ENCODE data around the gene PTPRD. TPM values are rescaled to one million over a fixed set of nuclear protein-coding genes. Genes with fewer than 3 reads are reported as not detected.
A peak's percentile ranks its signal among the peaks of the same experiment; 100 is the strongest.

PTPRD gene
- total RNA-seq, 1 donor from 2014 or later: 6.9 TPM

DNA sequence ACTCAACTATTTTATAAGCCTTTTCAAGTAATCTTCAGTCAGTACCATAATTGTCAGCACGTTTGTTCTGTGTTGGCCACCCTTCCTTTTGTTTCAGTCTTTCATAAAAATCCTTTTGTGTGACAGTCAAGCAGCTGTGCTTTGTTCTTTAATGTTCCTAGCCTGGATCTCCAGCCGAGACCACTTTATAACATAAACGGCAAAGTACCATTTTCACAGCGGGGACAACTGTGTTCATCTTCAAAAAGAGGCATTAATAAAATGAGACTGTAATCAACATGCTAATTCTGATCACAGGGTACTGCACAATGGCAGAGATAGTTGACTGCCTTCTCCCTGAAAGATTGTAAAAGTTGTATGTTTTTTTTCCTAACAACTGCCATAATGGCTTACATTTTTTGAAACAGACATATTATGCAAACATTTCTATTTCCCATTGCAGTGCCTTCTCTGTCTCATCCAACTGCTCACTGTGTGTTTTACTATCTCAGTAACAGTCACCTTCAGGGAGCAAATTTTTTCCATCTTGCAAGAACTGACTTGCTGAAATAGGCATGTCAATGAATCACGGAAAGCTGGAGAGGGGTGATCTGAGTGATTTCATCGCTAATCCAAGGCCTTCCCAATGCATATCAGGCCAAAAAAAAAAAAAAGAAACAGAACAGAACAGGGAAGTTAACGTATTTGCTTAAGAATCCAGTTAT is 1984.7 kb downstream of the PTPRD start:
- Histone ChIP-seq H3K9me3 (no peaks in the 10 kb centered on the region), H3K27me3 (no peaks in the 10 kb centered on the region), H3K4me3 (no peak overlapping the region), H3K4me1 (peaks cover 0 to 5% of the 10 kb centered on the region in 2 donors), H3K36me3 (no peaks in the 10 kb centered on the region), H3K27ac (peak overlapping the region in 1 of 2 donors; percentile 50)
- intact Hi-C loops (cut with DNase I): no loop called here
- DNase-seq (ENCODE audit: low spot score in 2 of 2): no peak
- TF ChIP-seq, protein P1, sequence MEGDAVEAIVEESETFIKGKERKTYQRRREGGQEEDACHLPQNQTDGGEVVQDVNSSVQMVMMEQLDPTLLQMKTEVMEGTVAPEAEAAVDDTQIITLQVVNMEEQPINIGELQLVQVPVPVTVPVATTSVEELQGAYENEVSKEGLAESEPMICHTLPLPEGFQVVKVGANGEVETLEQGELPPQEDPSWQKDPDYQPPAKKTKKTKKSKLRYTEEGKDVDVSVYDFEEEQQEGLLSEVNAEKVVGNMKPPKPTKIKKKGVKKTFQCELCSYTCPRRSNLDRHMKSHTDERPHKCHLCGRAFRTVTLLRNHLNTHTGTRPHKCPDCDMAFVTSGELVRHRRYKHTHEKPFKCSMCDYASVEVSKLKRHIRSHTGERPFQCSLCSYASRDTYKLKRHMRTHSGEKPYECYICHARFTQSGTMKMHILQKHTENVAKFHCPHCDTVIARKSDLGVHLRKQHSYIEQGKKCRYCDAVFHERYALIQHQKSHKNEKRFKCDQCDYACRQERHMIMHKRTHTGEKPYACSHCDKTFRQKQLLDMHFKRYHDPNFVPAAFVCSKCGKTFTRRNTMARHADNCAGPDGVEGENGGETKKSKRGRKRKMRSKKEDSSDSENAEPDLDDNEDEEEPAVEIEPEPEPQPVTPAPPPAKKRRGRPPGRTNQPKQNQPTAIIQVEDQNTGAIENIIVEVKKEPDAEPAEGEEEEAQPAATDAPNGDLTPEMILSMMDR (IDR thresholded peaks at IDR 0.05): no peak

DNA sequence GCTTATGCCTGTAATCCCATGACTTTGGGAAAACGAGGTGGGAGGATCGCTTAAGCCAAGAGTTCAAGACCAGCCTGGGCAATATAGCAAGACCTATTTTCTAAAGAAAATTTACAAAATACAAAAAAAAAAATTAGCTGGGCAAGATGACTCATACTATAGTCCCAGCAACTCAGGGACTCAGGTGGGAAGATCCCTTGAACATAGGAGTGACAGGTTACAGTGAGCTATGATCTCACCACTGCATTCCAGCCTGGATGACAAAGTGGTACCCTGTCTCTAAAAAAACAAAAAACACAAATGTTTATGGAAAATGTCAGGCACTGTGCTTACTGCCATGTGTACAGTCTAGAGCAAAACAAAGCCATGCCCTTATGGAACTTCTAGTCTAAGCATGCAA is 1989.9 kb downstream of the PTPRD start:
- H3K36me3 ChIP-seq: no peaks in the 10 kb centered on the region
- no peak overlapping the region for H3K27ac ChIP-seq
- intact Hi-C loops (cut with DNase I): no loop called here
- no peak overlapping the region for H3K4me3 ChIP-seq
- no peaks in the 10 kb centered on the region for H3K9me3 ChIP-seq
- peaks cover 0 to 2% of the 10 kb centered on the region in 2 donors for H3K4me1 ChIP-seq
- no peaks in the 10 kb centered on the region for H3K27me3 ChIP-seq
- no peak for DNase-seq (ENCODE audit: low spot score in 2 of 2)
- TF ChIP-seq, protein P1 (IDR thresholded peaks at IDR 0.05): no peak

DNA sequence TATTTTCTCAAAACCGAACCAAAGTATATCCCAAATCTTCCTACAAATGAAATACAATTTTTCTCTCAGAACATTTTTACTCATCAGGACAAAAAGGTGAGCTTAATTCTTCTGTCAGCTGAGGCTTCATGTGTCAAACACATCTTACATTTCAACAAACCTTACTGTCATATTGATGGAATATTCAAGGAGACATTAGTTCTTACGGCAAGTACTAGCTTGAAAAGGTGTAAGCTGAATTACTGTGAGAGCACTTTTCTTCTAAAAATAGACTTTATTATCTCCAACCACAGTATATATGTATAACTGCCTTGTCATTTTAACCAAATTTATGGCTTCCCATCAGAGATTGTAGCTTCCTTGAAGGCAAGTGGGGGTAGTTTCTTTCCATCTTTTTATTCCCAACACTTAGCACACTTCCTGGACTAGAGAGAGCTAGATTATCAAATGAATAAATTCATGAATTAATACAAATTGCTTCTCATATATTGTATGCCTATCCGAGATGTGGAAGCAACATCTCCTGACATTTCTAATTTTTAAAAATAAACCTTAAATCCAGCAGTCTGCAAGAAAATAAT is 1990.5 kb downstream of the PTPRD start:
- Histone ChIP-seq H3K27ac (no peak overlapping the region), H3K9me3 (no peaks in the 10 kb centered on the region), H3K27me3 (no peaks in the 10 kb centered on the region), H3K4me1 (peaks cover 0 to 2% of the 10 kb centered on the region in 2 donors), H3K4me3 (no peak overlapping the region), H3K36me3 (no peaks in the 10 kb centered on the region)
- TF ChIP-seq, protein P1 (IDR thresholded peaks at IDR 0.05): no peak
- no peak for DNase-seq (ENCODE audit: low spot score in 2 of 2)
- intact Hi-C loops (cut with DNase I): no loop called here

DNA sequence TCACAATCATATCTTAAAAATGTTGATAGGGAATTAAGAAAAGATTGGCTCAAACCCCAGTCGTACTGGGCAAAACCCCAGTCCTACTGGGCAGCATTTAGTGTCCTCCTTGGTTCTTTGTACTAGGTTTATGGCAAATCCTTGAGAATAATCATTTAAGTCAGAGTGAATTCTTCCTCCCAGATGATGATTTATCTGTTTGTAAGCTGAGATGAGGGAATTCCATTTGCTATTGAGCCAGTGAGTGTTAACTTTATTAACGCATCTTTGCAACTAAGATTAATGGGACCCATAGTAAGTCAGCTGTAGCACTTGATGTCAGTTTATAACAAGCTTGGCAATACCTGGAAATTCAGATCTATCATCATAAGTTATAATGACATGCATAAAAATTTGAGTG is 1991.4 kb downstream of the PTPRD start:
- Histone ChIP-seq H3K36me3 (no peaks in the 10 kb centered on the region), H3K27me3 (no peaks in the 10 kb centered on the region), H3K27ac (no peak overlapping the region), H3K9me3 (no peaks in the 10 kb centered on the region), H3K4me1 (no peaks in the 10 kb centered on the region), H3K4me3 (no peak overlapping the region)
- TF ChIP-seq, protein P1 (IDR thresholded peaks at IDR 0.05): no peak
- DNase-seq (ENCODE audit: low spot score in 2 of 2): no peak
- intact Hi-C loops (cut with DNase I): no loop called here

DNA sequence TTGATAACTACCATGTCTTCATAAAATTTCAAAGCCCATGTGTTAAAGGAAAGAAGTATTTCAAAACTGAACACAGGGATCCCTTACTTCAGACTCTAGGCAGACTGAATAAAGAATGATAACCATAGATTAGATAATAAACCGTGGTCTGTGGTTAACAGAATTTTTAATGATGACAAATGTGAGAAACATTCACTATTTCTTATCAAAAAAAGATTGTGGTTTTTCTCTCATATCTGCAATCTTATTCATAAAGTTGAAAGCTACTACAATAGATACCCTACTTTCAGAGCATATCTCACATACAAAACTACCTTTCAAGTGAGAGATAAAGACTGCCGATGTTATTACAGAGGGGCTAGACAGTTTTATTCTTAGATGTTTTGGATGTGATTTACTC is 1996.4 kb downstream of the PTPRD start:
- Histone ChIP-seq H3K27me3 (no peaks in the 10 kb centered on the region), H3K27ac (no peak overlapping the region), H3K4me3 (no peak overlapping the region), H3K36me3 (no peaks in the 10 kb centered on the region), H3K9me3 (no peaks in the 10 kb centered on the region), H3K4me1 (peaks cover 0 to 4% of the 10 kb centered on the region in 2 donors)
- no peak for DNase-seq (ENCODE audit: low spot score in 2 of 2)
- TF ChIP-seq, protein P1 (IDR thresholded peaks at IDR 0.05): no peak
- intact Hi-C loops (cut with DNase I): loop anchor here (10.0 kb wide), 1 partner anchor 118 kb away; no protein-coding TSS in a partner anchor
